Measurements from ENCODE around the gene TMEM39B. TPM values are rescaled to one million over a fixed set of nuclear protein-coding genes. Genes with fewer than 3 reads are reported as not detected.
"Not testable (repeated sequence)": the region's sequence is repeated elsewhere in the genome, so short reads cannot be mapped to it uniquely, and the experiment has no call there.

The TMEM39B gene
- total RNA-seq, 2 experiments from 2014 or later, result 26.5 to 28.4 TPM

GRCh38 chr1:32138965-32139364 lies 66.2 kb downstream of the TMEM39B start:
- POLR2A ChIA-PET, result no interaction called here
- CTCF ChIA-PET, result no interaction called here

GRCh38 chr1:32142446-32143301 lies 69.9 kb downstream of the TMEM39B start:
- POLR2A ChIA-PET, result interaction anchor here (0.7 kb wide), 1 partner anchor 193 kb away, joined by 4 read pairs; no protein-coding TSS in a partner anchor
- CTCF ChIA-PET, result no interaction called here

GRCh38 chr1:32143302-32143695 lies 70.6 kb downstream of the TMEM39B start:
- POLR2A ChIA-PET, result interaction anchor here (0.7 kb wide), 1 partner anchor 192 kb away, joined by 4 read pairs; no protein-coding TSS in a partner anchor
- CTCF ChIA-PET, result not testable (repeated sequence)

GRCh38 chr1:32144033-32144432 lies 71.3 kb downstream of the TMEM39B start:
- POLR2A ChIA-PET, result no interaction called here
- CTCF ChIA-PET, result interaction anchor here (0.8 kb wide), 1 partner anchor 37 kb away, joined by 3 read pairs; no protein-coding TSS in a partner anchor

- CTCF ChIA-PET, result interaction anchor here (0.6 to 2.1 kb wide), 3 partner anchors 9 to 53 kb away, joined by 3 to 4 read pairs (median 3); no protein-coding TSS in a partner anchor
- POLR2A ChIA-PET, result not testable (repeated sequence)
These were observed 75.1 kb downstream of the TMEM39B start for GRCh38 chr1:32147799-32148198.

- ChIA-PET POLR2A (no interaction called here), CTCF (interaction anchor here (0.6 kb wide), 1 partner anchor 44 kb away, joined by 3 read pairs; no protein-coding TSS in a partner anchor)
These were observed 78.1 kb downstream of the TMEM39B start for GRCh38 chr1:32150847-32151246.

GRCh38 chr1:32151319-32151787 lies 78.6 kb downstream of the TMEM39B start:
- POLR2A ChIA-PET, result no interaction called here
- CTCF ChIA-PET, result no interaction called here

Other genes with a start within 250 kb of the TMEM39B start
- gene PTP4A2, start 134.6 kb upstream of the TMEM39B start, total RNA-seq, result 100 to 1,000 TPM; 397 to 398 TPM
- gene KHDRBS1, start 59.1 kb upstream of the TMEM39B start, total RNA-seq, result 100 to 1,000 TPM; 208 to 212 TPM
- gene KPNA6, start 35.1 kb downstream of the TMEM39B start, total RNA-seq, result 10 to 100 TPM; 89.6 to 97.1 TPM
- 100 to 1,000 TPM; 100 to 103 TPM for gene TXLNA, start 106.7 kb downstream of the TMEM39B start, total RNA-seq
- 10 to 100 TPM; 20.6 to 23.3 TPM for gene CCDC28B, start 127.7 kb downstream of the TMEM39B start, total RNA-seq
- 1 to 10 TPM; 5.8 to 6.3 TPM for gene IQCC, start 132.7 kb downstream of the TMEM39B start, total RNA-seq
- under 1 TPM in 1 of 2 experiments, not detected in 1; 0.21 TPM for gene DCDC2B, start 136.2 kb downstream of the TMEM39B start, total RNA-seq
- 10 to 100 TPM in 1 of 2 experiments, 1 to 10 TPM in 1; 9.2 to 12.0 TPM for gene TMEM234, start 149.4 kb downstream of the TMEM39B start, total RNA-seq
- 100 to 1,000 TPM; 387 to 402 TPM for gene EIF3I, start 149.5 kb downstream of the TMEM39B start, total RNA-seq
- gene FAM167B, start 174.3 kb downstream of the TMEM39B start, total RNA-seq, result under 1 TPM in 1 of 2 experiments, not detected in 1; 0.40 TPM
- 100 to 1,000 TPM; 279 to 294 TPM for gene LCK, start 178.3 kb downstream of the TMEM39B start, total RNA-seq
- 100 to 1,000 TPM; 159 to 160 TPM for gene HDAC1, start 219.1 kb downstream of the TMEM39B start, total RNA-seq